Ishikawa (cell line): ENCODE results near the gene CRYBA1.

Experiments used
- CEBPB ChIP-seq: IDR thresholded peaks from 2 replicates; pipeline ENCODE4 v1.6.1; 2012
- CREB1 ChIP-seq: IDR thresholded peaks from 2 replicates; pipeline ENCODE4 v1.6.1; 2012; ENCODE audit warnings: low read depth
- EGR1 ChIP-seq: IDR thresholded peaks from 2 replicates; pipeline ENCODE4 v1.6.1; 2012
- EP300 ChIP-seq: IDR thresholded peaks from 2 replicates; pipeline ENCODE4 v1.6.1; 2012; ENCODE audit warnings: borderline replicate concordance
- FOXM1 ChIP-seq: IDR thresholded peaks from 2 replicates; pipeline ENCODE4 v1.6.1; 2012; ENCODE audit warnings: low read depth, borderline replicate concordance
- NFIC ChIP-seq: IDR thresholded peaks from 2 replicates; pipeline ENCODE4 v1.6.1; 2012
- RAD21 ChIP-seq: IDR thresholded peaks from 2 replicates; pipeline ENCODE4 v1.6.1; 2012; ENCODE audit warnings: low read depth
- TAF1 ChIP-seq: IDR thresholded peaks from 2 replicates; pipeline ENCODE4 v1.6.1; 2012; ENCODE audit warnings: low read depth, mild to moderate bottlenecking
- TCF12 ChIP-seq: IDR thresholded peaks from 2 replicates; pipeline ENCODE4 v1.6.1; 2012; ENCODE audit warnings: low read depth
- TEAD4 ChIP-seq: IDR thresholded peaks from 2 replicates; pipeline ENCODE4 v1.6.1; 2012
- YY1 ChIP-seq: IDR thresholded peaks from 2 replicates; pipeline ENCODE4 v1.6.1; 2012; ENCODE audit warnings: low read depth
- ZBTB7A ChIP-seq: IDR thresholded peaks from 2 replicates; pipeline ENCODE4 v1.6.1; 2012; ENCODE audit warnings: low read depth
- TF ChIP-seq, protein P1 (sequence below): IDR thresholded peaks from 2 replicates; pipeline ENCODE4 v1.6.1; 2012
- TF ChIP-seq, protein P2 (sequence below): IDR thresholded peaks from 2 replicates; pipeline ENCODE4 v1.6.1; 2012; ENCODE audit warnings: low read depth, mild to moderate bottlenecking
- TF ChIP-seq, protein P3 (sequence below): IDR thresholded peaks from 2 replicates; pipeline ENCODE4 v1.6.1; 2012

CRYBA1 gene

DNA sequence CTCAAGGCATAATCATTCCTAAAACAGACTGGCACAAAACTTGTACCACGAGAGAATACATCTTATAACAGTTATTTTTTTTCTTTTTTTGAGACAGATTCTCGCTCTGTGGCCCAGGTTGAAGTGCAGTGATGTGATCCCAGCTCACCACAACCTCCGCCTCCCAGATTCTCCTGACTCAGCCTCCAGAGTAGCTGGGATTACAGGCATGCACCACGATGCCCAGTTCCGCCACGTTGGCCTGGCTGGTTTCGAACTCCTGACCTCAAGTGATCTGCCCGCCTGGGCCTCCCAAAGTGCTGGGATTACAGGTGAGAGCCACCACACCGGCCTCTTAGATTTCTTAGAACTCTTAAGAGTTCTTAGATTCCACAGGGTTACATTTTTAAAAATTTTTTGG, 43.2 kb downstream of the CRYBA1 start:
- TF ChIP-seq TCF12 (no peak), CREB1 (no peak), EP300 (no peak), CEBPB (no peak), TAF1 (no peak), RAD21 (no peak), NFIC (no peak), TEAD4 (no peak), ZBTB7A (no peak), EGR1 (no peak)
- TF ChIP-seq, protein P1, sequence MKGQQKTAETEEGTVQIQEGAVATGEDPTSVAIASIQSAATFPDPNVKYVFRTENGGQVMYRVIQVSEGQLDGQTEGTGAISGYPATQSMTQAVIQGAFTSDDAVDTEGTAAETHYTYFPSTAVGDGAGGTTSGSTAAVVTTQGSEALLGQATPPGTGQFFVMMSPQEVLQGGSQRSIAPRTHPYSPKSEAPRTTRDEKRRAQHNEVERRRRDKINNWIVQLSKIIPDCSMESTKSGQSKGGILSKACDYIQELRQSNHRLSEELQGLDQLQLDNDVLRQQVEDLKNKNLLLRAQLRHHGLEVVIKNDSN = no peak
- TF ChIP-seq, protein P2, sequence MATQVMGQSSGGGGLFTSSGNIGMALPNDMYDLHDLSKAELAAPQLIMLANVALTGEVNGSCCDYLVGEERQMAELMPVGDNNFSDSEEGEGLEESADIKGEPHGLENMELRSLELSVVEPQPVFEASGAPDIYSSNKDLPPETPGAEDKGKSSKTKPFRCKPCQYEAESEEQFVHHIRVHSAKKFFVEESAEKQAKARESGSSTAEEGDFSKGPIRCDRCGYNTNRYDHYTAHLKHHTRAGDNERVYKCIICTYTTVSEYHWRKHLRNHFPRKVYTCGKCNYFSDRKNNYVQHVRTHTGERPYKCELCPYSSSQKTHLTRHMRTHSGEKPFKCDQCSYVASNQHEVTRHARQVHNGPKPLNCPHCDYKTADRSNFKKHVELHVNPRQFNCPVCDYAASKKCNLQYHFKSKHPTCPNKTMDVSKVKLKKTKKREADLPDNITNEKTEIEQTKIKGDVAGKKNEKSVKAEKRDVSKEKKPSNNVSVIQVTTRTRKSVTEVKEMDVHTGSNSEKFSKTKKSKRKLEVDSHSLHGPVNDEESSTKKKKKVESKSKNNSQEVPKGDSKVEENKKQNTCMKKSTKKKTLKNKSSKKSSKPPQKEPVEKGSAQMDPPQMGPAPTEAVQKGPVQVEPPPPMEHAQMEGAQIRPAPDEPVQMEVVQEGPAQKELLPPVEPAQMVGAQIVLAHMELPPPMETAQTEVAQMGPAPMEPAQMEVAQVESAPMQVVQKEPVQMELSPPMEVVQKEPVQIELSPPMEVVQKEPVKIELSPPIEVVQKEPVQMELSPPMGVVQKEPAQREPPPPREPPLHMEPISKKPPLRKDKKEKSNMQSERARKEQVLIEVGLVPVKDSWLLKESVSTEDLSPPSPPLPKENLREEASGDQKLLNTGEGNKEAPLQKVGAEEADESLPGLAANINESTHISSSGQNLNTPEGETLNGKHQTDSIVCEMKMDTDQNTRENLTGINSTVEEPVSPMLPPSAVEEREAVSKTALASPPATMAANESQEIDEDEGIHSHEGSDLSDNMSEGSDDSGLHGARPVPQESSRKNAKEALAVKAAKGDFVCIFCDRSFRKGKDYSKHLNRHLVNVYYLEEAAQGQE = no peak

DNA sequence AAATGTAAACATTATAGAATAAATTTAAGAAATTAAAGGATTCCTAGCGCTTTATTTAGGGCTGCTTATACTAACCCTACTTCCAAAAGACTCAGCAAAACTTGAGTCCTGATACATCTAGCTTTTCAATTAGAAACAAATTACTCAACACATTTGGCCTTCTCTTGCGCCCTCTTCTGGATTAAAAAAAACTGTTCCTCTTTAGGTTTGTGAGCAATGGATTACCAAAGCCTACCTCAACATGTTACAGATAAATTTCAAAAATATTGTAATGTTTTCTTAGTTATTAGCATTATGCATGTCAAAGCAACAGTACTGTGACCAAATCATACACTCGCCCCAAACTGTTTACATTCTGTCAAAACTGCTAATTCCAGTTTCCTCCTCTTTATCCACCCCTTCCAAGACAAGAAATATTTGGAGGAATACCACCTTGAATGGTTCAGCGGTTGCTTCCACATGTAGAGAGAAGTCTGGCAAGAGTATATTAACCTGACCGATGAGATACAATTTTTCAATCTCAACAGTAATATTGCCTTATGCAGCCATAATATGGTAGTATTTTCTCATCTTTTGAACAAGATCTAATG, 44.6 kb downstream of the CRYBA1 start:
- TF ChIP-seq RAD21 = peak; percentile 42
- no peak for TF ChIP-seq CREB1
- TF ChIP-seq CEBPB = no peak

DNA sequence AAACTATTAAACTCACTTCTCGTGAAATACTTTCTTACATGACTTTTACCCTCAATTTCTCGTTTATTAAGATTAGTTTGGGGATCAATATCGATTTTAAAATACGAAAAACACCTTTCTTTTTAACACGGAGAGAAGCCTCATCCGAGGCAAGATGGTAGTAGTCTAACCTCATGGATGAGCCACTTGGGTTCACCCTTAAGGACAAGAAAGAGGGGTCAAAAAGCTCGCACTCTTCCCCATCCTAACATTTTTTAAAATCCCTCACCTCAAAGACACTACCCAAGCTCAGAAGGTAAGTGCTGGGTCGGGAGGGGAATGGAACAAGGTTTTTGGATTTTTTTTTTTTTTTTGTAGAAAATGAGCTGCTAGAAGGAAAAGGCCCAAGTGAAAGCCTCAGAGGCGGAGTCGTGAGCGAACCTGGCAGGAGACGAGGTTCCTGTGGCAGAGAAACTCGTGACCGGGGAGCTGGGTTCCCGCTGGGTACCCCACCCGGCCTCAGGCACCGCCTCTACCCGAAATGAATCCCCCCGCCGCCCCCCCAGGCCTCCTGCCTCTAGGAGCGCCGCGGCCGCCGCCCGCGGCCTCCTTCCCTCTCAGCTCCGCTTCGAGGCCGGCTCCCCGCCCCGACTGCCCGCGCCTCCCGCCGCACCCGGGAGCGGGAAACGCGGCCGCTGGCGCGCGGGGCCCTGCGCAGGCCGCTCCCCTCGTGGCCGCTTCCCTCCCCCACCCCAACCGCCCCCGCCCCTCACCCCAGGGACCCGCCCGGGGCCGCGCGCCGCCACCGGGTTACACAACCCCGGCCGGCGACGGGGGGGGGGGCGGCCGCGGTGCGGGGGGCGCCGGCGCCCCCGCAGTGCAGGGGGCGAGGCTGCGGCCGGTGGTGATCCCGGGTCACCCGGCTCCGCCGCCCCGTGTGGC, 45.7 kb downstream of the CRYBA1 start:
- TF ChIP-seq, protein P3, sequence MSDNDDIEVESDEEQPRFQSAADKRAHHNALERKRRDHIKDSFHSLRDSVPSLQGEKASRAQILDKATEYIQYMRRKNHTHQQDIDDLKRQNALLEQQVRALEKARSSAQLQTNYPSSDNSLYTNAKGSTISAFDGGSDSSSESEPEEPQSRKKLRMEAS = 0 out of 2 replicates have a peak, but pooled peaks have one; percentile 12
- no peak for TF ChIP-seq EGR1

DNA sequence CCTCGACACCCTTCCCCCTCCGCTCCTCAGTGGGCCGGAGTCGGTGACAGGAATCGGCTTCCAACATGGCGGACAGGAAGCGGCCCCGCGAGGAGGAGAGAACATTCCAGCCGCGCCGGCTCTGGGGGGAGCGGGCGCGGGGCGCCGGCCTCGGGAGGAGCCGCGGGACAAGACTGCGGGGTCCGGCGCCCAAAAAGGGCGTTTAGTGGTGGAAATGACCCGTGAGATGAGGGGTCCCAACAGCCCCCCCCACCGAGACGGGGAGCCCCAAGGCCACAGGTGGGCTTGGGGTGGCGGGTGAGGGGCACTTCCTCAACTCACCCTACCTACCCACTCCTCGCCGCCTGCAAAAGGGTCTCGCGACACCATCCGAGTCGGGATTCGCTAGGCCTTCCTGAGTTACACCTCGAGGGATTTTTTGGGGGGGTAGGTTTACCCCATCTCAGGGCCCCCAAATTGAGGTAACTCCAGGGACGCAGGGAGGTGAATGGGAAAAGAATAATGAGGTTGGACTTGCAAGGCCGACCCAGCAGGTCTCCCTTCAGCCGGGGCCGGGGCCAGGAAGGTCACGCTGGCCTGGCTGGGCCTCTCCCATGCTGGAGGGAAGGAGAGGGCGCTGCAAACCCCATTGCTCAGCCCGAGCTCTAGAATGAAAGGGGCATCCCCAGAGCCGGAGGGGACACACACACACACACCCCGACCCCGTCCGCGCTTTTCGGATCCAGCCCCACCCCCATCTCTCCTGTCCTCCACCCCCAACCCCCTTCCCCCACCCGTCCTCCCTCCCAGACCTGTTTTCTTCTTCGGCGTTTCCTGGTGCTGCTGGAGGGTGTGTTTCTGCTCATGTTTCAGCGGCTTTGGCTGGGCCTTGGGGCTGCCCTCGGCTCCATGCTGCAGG, 46.6 kb downstream of the CRYBA1 start:
- no peak; the same call in 1 of the 2 replicates for TF ChIP-seq EP300
- TF ChIP-seq ZBTB7A = peak; percentile 87
- TF ChIP-seq TCF12 = no peak
- TF ChIP-seq NFIC = no peak
- TF ChIP-seq FOXM1 = no peak
- peak; percentile 92 for TF ChIP-seq YY1
- TF ChIP-seq CREB1 = no peak
- no peak for TF ChIP-seq CEBPB
- TF ChIP-seq TEAD4 = peak; percentile 68
- no peak for TF ChIP-seq RAD21
- TF ChIP-seq, protein P2 = no peak
- TF ChIP-seq EGR1 = no peak
- TF ChIP-seq, protein P3 = 0 out of 2 replicates have a peak, but pooled peaks have one; percentile 9
- TF ChIP-seq, protein P1 = no peak
- TF ChIP-seq TAF1 = peak; percentile 85

DNA sequence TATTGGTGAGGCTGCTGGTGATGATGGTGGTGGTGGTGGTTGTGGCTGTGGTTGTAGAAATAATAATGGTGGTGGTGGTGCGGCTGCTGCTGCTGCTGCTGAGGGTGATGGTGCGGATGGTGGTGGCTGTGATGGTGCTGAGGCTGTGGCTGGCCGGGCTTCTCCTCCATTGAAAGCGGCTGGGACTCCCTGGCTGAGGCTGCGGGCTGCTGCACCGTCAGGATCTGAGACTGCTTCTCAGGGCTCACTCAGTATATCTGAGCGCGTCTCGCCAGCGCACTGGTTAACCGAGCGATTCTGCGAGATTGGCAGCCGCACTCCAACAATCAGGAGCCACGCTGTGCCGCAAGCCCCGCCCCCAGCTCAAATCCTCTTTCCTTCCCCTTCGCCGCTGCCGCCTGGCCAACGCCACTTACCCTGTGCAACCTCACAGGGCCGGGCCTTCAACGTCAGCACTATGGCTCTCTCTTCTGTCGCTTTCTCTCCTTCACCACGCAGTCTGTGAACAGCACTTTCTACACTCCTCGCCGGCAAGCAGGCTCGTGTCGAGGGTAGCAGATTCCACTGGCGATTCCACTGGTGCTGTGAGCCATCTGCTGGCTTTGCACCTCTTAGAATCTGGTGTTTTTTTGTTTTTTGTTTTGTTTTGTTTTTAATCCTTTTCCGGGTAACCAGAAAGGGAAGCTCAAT, 47.4 kb downstream of the CRYBA1 start, which contains the start of gene NUFIP2:
TSS of gene NUFIP2 (minus strand) at position 259 of the 690 bp plus-strand sequence. CDS start at position 170, 89 bp downstream.
- TF ChIP-seq YY1 (peak; percentile 84), ZBTB7A (no peak), EP300 (peak; percentile 15; the same call in 1 of the 2 replicates), TEAD4 (no peak), TCF12 (peak; percentile 39; the same call in 1 of the 2 replicates), FOXM1 (no peak), TAF1 (peak; percentile 97), CREB1 (peak; percentile 79), NFIC (no peak)
- TF ChIP-seq, protein P2 = no peak
- TF ChIP-seq, protein P1 = no peak
- TF ChIP-seq, protein P3 = peak; percentile 71
